GM12878 (cell line): ENCODE measurements around the gene ZDHHC14. TPM values are rescaled to one million over a fixed set of nuclear protein-coding genes. Genes with fewer than 3 reads are reported as not detected.

ENCODE experiments used
- ATF3 ChIP-seq: IDR thresholded peaks from 2 replicates; pipeline ENCODE4 v1.6.1; 2011; ENCODE audit warnings: low read depth, mild to moderate bottlenecking, low read length, moderate library complexity, borderline replicate concordance; ENCODE audit errors: extremely low read depth
- CREB1 ChIP-seq: IDR thresholded peaks from 2 replicates; pipeline ENCODE4 v1.6.1; 2012; ENCODE audit warnings: low read depth, mild to moderate bottlenecking, inconsistent platforms
- E2F4 ChIP-seq: IDR thresholded peaks from 2 replicates; pipeline ENCODE4 v1.6.1; 2012; ENCODE audit warnings: low read depth, low read length, improper control_type of control experiment
- EED ChIP-seq: sonication (generic); IDR thresholded peaks from 2 replicates; pipeline ENCODE4 v1.6.1; 2016; ENCODE audit warnings: antibody characterized with exemption, low read depth
- EP300 ChIP-seq, 2 experiments: fragments of 150-350 bp in 1 of 2; IDR thresholded peaks; 2 replicates each; pipeline ENCODE4 v1.6.1; 2011 to 2012; ENCODE audit warnings: low read depth in 2 of 2, low read length in 2 of 2, borderline replicate concordance in 1 of 2, improper control_type of control experiment in 1 of 2, inconsistent platforms in 1 of 2; ENCODE audit not compliant: control insufficient read depth in 1 of 2
- HDAC6 ChIP-seq: fragments of 200-600 bp; sonication (generic); IDR thresholded peaks from one replicate; pipeline ENCODE4 v1.8.0; 2017; ENCODE audit warnings: antibody characterized with exemption; ENCODE audit not compliant: unreplicated experiment
- KLF5 ChIP-seq: fragments of 450-650 bp; IDR thresholded peaks from 2 replicates; pipeline ENCODE4 v1.6.1; 2014; ENCODE audit warnings: mild to moderate bottlenecking; ENCODE audit not compliant: partially characterized antibody
- MEF2B ChIP-seq: fragments of 450-650 bp; IDR thresholded peaks from 2 replicates; pipeline ENCODE4 v1.6.1; 2018; ENCODE audit warnings: mild to moderate bottlenecking, moderate library complexity; ENCODE audit not compliant: partially characterized antibody, poor library complexity, severe bottlenecking
- MTA2 ChIP-seq: fragments of 450-650 bp; IDR thresholded peaks from 2 replicates; pipeline ENCODE4 v1.6.1; 2016; ENCODE audit warnings: low read depth, mild to moderate bottlenecking, moderate library complexity
- MTA3 ChIP-seq: IDR thresholded peaks from 2 replicates; pipeline ENCODE4 v1.6.1; 2012; ENCODE audit warnings: low read length, inconsistent platforms, borderline replicate concordance
- POU2F2 ChIP-seq: IDR thresholded peaks from 3 replicates; pipeline ENCODE4 v1.6.1; 2011; ENCODE audit warnings: low read depth, mild to moderate bottlenecking, low read length, borderline replicate concordance
- SKIL ChIP-seq: fragments of 450-650 bp; IDR thresholded peaks from 2 replicates; pipeline ENCODE4 v1.6.1; 2017; ENCODE audit warnings: mild to moderate bottlenecking, low read depth, inconsistent platforms; ENCODE audit not compliant: poor library complexity, severe bottlenecking
- SPI1 ChIP-seq: IDR thresholded peaks from 2 replicates; pipeline ENCODE4 v1.6.1; 2011; ENCODE audit warnings: low read depth, mild to moderate bottlenecking, low read length, moderate library complexity, borderline replicate concordance; ENCODE audit not compliant: insufficient read depth
- polyA plus RNA-seq, 11 experiments: library from polyadenylated mRNA; depleted of rRNA in 4 of 11; unstranded in 6 of 11; stranded (reverse) in 5 of 11; fragments of >200 nt; fragmentation: Nextera tagmentation in 4 of 11; fragmentation: Illumina TruSeq in 1 of 11; extraction: Ambion mirVana in 4 of 11; extraction: Trizol in 1 of 11; gene quantifications; 1 replicate in 1 of 11; 2 replicates in 10 of 11; pipeline versions ENCODE4 v1.2.1 to v1.2.3, GENCODE V29; 2011 to 2016; ENCODE audit warnings: inconsistent platforms in 2 of 11, missing spikeins in 2 of 11, low read depth in 1 of 11
- total RNA-seq, 4 experiments: library from RNA; depleted of rRNA in 3 of 4; stranded (reverse); fragments of >200 nt in 3 of 4; fragmentation: Illumina TruSeq in 1 of 4; extraction: Trizol in 1 of 4; gene quantifications; 2 replicates each; pipeline versions ENCODE4 v1.2.1 to v1.2.3, GENCODE V29; 2013 to 2021

ZDHHC14 gene
- total and polyA plus RNA-seq, 10 of the 15 experiments (the other 5 are each of a cell fraction or from before 2014, with no cell fraction given) = 0.15 to 16.0 (median 0.76) TPM; not detected in 1

GRCh38 chr6:157550114-157550989 lies 169.4 kb downstream of the ZDHHC14 start (continued):
- peak; percentile 89 for TF ChIP-seq SKIL
- peak; percentile 57; the same call in 1 of the 2 replicates for TF ChIP-seq MTA2
- TF ChIP-seq KLF5 = no peak
- TF ChIP-seq HDAC6 = no peak
- TF ChIP-seq EED = no peak
- TF ChIP-seq MEF2B = peak; percentile 60
- no peak for TF ChIP-seq ATF3
- TF ChIP-seq SPI1 = no peak
- peak in 1 of 2 experiments; percentile 52; a peak in 2 of 4 replicates for TF ChIP-seq EP300 (IDR thresholded peaks at IDR 0.05; ENCODE audit: borderline replicate concordance in 1 of 2, control insufficient read depth in 1 of 2, low read depth in 2 of 2, low read length in 2 of 2)
- TF ChIP-seq MTA3 = no peak
- TF ChIP-seq CREB1 = 0 out of 2 replicates have a peak, but pooled peaks have one; percentile 22
- TF ChIP-seq POU2F2 = no peak
- no peak for TF ChIP-seq E2F4
